GM18870 (cell line): ENCODE results near the gene ZBTB44.
"Not testable (repeated sequence)": the region's sequence is repeated elsewhere in the genome, so short reads cannot be mapped to it uniquely, and the experiment has no call there.

Source experiments
- ATAC-seq: cut with Tn5 transposase; IDR thresholded peaks from one replicate; pipeline ENCODE4 v1.9.1; 2021; ENCODE audit warnings: moderate library complexity; ENCODE audit not compliant: unreplicated experiment

The ZBTB44 gene

DNA sequence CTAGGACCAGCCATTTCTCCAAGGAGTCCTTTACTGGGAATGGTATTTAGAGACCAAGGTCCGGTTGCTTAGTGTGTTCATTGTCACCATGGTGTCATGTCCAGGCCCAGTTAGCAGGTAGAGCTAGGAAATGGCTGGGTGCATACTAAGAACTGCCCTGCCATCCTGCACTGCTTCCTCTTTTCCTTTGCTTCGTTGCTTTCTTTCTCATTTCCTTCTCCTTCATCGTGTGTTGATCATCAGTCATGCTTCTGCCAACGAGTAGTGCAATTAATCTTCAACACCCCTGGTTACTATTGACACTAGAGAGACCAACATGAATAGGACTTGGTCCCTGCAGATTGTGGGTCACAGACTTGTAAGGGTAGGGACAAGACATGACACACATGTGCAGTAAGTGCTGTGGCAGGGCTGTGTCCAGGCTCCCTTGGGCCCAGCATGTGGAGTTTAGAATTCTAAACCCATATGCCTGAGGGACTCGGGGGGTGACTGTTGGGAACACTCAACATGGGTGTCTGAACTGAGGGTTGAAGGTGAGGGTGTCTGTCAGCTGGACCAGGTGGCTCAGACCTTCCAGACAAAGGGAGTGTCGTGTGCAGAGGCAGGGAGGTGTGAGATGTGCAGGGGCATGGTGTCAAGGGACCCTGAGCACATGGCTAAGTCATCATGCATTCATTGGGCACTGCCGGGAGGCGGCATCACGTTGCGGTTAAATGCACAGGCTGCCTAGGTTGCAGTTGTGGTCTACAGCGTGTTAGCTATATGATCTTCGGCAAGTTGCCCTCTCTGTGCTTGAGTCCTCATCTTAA, 112.5 kb downstream of the ZBTB44 start:
- no peak for ATAC-seq

GRCh38 chr11:130201026-130201425, 113.7 kb downstream of the ZBTB44 start:
- no peak for ATAC-seq

GRCh38 chr11:130199792-130200191, 114.9 kb downstream of the ZBTB44 start:
- no peak for ATAC-seq

GRCh38 chr11:130198964-130199363, 115.8 kb downstream of the ZBTB44 start:
- ATAC-seq: no peak

DNA sequence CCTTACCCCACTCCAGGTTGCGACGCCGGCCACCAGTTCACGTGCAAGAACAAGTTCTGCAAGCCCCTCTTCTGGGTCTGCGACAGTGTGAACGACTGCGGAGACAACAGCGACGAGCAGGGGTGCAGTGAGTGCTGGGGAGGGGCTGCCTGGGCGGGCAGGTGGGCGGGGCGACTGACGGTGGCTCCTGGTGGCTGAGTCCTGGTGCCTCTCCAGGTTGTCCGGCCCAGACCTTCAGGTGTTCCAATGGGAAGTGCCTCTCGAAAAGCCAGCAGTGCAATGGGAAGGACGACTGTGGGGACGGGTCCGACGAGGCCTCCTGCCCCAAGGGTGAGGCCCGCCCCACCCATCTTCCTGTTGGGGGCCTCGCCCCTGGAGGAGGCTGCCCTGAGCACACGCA, 116.4 kb downstream of the ZBTB44 start:
- ATAC-seq: no peak

GRCh38 chr11:130197386-130198035, 117.2 kb downstream of the ZBTB44 start:
- no peak for ATAC-seq

DNA sequence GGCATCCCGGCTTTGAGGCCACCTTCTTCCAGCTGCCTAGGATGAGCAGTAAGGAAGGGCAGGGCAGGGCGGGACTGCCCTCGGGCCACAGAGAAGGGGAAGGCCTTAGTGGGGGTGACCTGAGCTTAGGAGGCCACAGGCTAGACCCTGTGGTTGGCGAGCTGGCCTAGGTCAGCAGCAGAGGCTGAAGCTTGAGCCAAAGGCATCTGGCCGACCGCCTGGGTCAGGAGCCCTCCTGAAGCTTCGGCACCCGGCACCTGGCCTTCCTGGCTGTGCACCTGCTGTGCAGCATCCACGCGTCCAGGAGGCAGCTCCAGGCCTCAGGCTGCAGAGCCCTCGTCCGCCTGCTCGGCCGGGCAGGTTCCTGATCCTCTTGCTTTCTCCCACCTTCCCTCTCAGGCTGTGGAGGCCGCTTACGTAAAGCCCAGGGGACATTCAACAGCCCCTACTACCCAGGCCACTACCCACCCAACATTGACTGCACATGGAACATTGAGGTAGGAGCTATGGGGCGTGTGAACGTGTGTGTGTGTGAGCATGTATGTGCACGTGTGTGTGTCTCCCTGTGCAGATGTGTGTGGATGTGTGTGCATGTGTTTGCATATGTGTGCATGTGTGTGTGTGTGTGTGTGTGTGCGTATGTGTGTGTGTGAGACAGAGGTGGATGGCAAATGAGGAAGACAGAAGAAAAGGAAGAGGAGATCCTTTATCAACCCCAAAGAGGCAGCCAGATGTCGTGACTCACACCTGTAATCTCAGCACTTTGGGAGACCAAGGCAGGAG, 120.3 kb downstream of the ZBTB44 start:
- no peak for ATAC-seq

DNA sequence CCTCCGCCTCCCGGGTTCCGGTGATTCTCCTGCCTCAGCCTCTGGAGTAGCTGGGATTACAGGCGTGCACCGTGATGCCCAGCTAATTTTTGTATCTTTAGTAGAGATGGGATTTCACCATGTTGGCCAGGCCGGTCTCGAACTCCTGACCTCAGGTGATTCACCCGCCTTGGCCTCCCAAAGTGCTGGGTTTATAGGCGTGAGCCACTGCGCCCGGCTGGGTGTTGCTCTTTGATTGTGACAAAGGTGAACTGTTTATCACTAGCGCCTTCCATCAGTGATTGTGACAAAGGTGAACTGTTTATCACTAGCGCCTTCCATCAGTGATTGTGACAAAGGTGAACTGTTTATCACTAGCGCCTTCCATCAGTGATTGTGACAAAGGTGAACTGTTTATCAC, 121.2 kb downstream of the ZBTB44 start:
- ATAC-seq: not testable (repeated sequence)

DNA sequence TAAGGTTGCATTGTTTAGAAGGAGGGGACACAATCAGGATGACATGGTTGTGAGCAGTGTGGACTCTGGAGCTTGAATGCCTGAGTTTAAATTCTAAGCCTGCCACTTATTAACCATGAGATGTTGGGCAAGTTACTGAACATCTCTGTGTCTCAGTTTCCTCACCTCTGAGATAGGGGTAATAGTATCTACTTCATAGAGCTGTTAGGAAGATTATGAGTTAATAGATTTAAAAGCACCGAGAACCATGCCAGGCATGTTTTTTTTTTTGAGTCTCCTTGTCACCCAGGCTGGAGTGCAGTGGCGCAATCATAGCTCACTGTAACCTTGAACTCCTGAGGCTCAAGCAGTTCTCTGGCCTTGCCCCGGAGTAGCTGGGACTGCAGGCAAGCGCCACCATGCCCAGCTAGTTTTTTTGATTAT, 121.9 kb downstream of the ZBTB44 start:
- ATAC-seq: no peak

DNA sequence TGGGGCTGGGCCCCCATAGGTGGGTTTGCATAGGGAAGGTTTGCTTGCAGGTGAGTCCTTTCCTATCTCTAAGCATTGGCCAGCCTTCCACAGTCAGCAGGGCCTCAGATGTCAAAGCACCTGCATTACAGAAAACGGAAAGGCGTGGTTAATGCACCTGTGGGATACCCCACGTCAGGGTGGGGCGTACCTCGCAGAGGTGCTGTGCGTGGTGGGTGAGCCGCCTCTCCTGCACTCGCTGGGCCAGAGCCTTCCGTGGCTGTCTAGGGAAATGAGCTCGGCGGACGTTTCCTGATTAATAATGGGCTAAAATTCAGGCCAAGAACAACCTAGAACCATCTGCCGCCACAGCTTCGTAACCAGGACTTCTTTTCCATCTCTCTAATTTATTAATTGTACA, 122.8 kb downstream of the ZBTB44 start:
- no peak for ATAC-seq

DNA sequence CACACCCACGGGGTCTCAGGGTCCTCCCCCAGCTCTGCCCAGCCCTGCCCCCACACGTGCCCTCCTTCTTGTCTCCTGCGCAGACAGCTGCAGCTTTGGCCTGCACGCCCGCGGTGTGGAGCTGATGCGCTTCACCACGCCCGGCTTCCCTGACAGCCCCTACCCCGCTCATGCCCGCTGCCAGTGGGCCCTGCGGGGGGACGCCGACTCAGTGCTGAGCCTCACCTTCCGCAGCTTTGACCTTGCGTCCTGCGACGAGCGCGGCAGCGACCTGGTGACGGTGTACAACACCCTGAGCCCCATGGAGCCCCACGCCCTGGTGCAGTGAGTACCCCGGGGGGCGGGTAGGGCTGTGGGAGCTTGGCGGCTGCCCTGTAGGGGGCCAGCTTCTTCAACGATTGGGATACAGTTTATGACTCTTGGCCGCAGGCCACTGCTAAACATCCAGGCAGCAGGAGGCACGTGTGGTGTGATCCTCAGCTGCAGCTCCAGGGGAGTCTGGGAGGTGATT, 124.3 kb downstream of the ZBTB44 start:
- ATAC-seq: no peak

GRCh38 chr11:130189492-130190210, 125.1 kb downstream of the ZBTB44 start:
- no peak for ATAC-seq

DNA sequence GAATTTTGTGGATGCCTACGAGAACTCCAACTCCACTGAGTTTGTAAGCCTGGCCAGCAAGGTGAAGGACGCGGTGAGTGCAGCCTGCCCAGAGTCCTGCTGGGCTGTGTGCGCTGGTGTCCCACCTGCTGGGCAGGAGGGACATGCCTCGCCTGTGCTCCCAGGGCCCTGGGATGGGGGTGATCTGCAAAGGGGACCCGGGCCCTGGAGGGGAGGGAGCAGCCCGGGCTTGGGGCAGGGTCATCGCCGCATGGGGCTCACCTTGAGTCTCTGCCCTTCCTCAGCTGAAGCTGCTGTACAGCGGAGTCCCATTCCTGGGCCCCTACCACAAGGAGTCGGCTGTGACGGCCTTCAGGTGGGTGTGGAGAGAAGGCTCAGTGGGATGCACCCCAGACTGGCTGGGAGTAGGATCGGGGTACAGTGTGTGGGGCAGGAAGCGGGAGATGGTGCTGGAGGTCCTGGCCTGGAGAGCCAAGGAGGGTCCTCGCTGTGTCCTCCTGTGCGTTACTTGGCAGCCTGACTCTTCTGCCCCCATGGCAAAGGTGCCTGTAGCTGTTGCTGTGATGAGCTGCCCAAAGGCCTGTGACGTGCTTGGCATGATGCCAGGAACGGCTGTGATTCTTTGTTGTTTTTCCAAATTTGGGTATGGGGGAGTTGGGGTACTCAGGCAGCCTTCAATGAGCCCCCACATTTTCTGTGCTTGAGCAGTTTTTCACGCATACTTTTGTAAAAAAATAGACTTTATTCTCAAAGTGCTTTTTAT, 126.0 kb downstream of the ZBTB44 start:
- ATAC-seq: no peak

- no peak for ATAC-seq
These were observed 126.7 kb downstream of the ZBTB44 start for GRCh38 chr11:130188047-130188446.

GRCh38 chr11:130187096-130187495, 127.6 kb downstream of the ZBTB44 start:
- no peak for ATAC-seq

- no peak for ATAC-seq
These were observed 130.7 kb downstream of the ZBTB44 start for GRCh38 chr11:130183878-130184610.

DNA sequence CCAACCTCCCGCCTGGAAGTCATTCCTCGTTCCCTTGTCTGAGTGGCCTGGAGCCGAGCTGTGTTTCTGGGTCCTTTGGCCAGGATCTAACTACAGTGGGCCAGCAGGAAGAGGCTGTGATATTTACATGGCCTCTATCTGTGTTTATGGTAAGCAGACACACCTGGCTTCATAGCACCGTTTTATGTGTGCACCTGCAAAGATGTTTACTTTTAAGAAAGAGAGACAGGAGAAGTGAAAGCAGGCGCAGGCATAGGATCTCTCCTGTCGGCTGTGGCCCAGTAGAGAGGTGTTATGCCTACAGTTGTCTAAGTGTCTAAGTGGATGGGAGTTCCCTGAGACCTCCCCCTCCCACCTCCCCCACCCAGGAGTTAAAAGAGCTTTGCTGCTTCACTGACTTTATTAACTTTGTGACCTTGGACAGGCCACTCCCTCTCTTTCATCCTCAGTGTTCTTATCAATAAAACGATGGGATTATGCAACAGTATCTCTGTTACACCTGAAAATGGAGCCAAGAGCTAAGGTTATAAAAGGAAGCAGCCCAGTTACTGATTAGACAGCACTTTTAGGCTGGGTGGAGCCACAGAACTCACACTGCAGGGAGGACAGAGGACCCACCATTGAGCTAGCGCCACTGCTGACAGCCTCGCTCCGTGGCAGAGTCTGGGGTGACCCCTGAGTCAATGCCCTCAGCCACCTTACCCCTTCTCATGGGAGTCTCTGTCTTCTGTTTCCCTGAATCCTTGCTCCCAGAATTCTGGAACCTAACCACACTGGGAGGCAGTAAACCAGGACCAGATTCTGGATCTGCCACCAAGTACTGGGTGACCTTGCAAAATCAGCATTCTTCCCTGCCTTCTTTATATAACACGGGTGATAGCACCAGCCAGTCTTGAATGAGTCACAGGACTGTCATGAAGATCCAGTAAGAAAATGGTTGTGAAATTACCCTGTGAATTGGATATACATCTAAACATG, 133.1 kb downstream of the ZBTB44 start:
- ATAC-seq: no peak

- ATAC-seq: no peak
These were observed 133.8 kb downstream of the ZBTB44 start for GRCh38 chr11:130180896-130181294.
